Type B pancreatic cell (in vitro differentiated cells): ENCODE measurements around the gene LIPT2. TPM values are rescaled to one million over a fixed set of nuclear protein-coding genes. Genes with fewer than 3 reads are reported as not detected.

ENCODE experiments used
- DNase-seq: peaks from one replicate; pipeline ENCODE4 v3.0.0; 2021; ENCODE audit warnings: mixed read lengths; ENCODE audit not compliant: unreplicated experiment; ENCODE audit errors: extremely low spot score
- H3K27ac Mint-ChIP-seq: 2 replicates; pipeline ENCODE4 v1.8.0; 2021; ENCODE audit warnings: mild to moderate bottlenecking, mixed read lengths
- H3K27me3 Mint-ChIP-seq: 2 replicates; pipeline ENCODE4 v1.8.0; 2021; ENCODE audit warnings: mixed read lengths
- H3K36me3 Mint-ChIP-seq: 2 replicates; pipeline ENCODE4 v1.8.0; 2021; ENCODE audit warnings: mixed read lengths
- H3K4me1 Mint-ChIP-seq: one replicate; pipeline ENCODE4 v1.8.0; 2021; ENCODE audit warnings: mixed read lengths; ENCODE audit not compliant: unreplicated experiment
- H3K4me3 Mint-ChIP-seq: 2 replicates; pipeline ENCODE4 v1.8.0; 2021; ENCODE audit warnings: mild to moderate bottlenecking, mixed read lengths
- H3K9me3 Mint-ChIP-seq: 2 replicates; pipeline ENCODE4 v1.8.0; 2021; ENCODE audit warnings: mixed read lengths
- CTCF ChIP-seq: fragments of 200-600 bp; sonication (generic); conservative IDR thresholded peaks from 2 replicates; pipeline ENCODE4 v1.5.0; 2021; ENCODE audit warnings: antibody characterized with exemption, mild to moderate bottlenecking
- total RNA-seq: library from RNA; stranded (reverse); gene quantifications from 2 replicates; pipeline ENCODE4 v1.2.1, GENCODE V29; 2021; ENCODE audit warnings: low replicate concordance

Gene LIPT2
- total RNA-seq, 1 donor from 2014 or later = 5.6 TPM

GRCh38 chr11:74480688-74481417 is 12.7 kb downstream of the LIPT2 start:
- Mint-ChIP-seq H3K27ac (no peak overlapping the region), H3K9me3 (no peaks in the 10 kb centered on the region), H3K4me1 (no peaks in the 10 kb centered on the region), H3K4me3 (no peak overlapping the region), H3K36me3 (no peaks in the 10 kb centered on the region), H3K27me3 (peaks cover 3% of the 10 kb centered on the region)
- DNase-seq = no peak
- no peak for TF ChIP-seq CTCF

GRCh38 chr11:74479732-74480123 is 13.8 kb downstream of the LIPT2 start:
- TF ChIP-seq CTCF = no peak
- H3K9me3 Mint-ChIP-seq = no peaks in the 10 kb centered on the region
- no peak for DNase-seq
- no peaks in the 10 kb centered on the region for H3K4me1 Mint-ChIP-seq
- no peak overlapping the region for H3K27ac Mint-ChIP-seq
- H3K36me3 Mint-ChIP-seq = no peaks in the 10 kb centered on the region
- no peak overlapping the region for H3K4me3 Mint-ChIP-seq
- peaks cover 3% of the 10 kb centered on the region for H3K27me3 Mint-ChIP-seq

DNA sequence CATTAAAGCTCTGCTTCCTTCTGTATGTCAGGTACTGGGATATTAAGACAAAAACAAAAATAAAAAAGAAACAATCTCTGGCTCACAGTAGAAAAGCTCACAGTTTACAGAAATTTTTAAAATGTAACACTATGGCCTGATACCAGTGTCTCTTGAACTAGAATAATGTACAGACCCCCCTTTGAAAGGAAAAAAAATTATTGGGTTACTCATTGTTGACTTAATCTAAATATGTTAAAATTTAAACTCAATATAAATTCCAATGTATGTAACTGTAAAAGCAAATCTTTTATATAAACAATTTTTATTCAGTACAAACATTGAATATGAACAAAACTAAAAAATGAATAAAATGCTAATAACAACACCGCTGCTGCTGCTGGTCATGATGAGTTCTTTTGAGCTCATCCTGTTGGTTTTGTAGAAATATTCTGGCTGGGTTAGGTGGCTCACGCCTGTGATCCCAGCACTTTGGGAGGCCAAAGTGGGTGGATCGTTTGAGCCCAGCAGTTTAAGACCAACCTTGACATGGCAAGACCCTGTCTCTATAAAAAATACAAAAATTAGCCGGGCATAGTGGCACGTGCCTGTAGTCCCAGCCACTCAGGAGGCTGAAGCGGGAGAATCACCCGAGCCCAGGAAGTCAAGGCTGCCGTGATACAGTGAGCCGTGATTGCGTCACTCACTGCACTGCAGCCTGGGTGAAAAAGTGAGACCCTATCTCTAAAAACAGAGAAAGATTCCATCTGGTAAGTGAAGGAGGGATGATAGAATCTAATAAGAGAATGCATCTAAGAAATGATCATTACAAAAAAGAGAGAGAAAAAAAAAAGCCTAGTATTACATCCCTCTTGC is 14.4 kb downstream of the LIPT2 start:
- peaks cover 3% of the 10 kb centered on the region for H3K27me3 Mint-ChIP-seq
- H3K4me1 Mint-ChIP-seq = no peaks in the 10 kb centered on the region

DNA sequence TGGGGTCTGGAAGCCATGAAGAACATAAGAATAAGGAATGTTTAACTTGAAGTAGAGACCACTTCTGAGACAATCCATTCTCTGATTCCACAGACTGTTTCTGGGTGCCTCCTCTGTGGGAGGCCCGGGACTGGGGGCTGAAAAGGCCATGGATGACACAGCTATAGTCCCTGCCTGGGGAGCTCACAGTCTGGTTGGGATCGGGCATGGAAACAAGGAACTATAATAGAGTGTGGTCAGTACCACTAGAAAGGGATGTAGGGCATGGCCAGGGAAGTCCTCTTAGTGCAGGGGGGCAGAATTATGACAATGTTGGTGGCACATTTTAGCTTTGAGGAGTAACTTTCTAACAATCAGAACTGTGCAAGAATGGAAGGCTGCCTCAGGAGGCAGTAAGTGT is 17.0 kb downstream of the LIPT2 start:
- no peak for TF ChIP-seq CTCF
- H3K4me1 Mint-ChIP-seq = no peaks in the 10 kb centered on the region
- H3K36me3 Mint-ChIP-seq = no peaks in the 10 kb centered on the region
- no peak for DNase-seq
- no peak overlapping the region for H3K27ac Mint-ChIP-seq
- H3K27me3 Mint-ChIP-seq = peaks cover 13% of the 10 kb centered on the region
- H3K4me3 Mint-ChIP-seq = no peak overlapping the region
- H3K9me3 Mint-ChIP-seq = no peaks in the 10 kb centered on the region

More for the DNA sequence above, 14.4 kb downstream of the LIPT2 start:
- TF ChIP-seq CTCF = no peak
- Mint-ChIP-seq H3K9me3 (no peaks in the 10 kb centered on the region), H3K27ac (no peak overlapping the region), H3K4me3 (no peak overlapping the region), H3K36me3 (no peaks in the 10 kb centered on the region)
- no peak for DNase-seq

- no peak overlapping the region for H3K27ac Mint-ChIP-seq
- no peak for TF ChIP-seq CTCF
- H3K27me3 Mint-ChIP-seq = peaks cover 17% of the 10 kb centered on the region
- no peaks in the 10 kb centered on the region for H3K4me1 Mint-ChIP-seq
- no peaks in the 10 kb centered on the region for H3K36me3 Mint-ChIP-seq
- no peak overlapping the region for H3K4me3 Mint-ChIP-seq
- no peak for DNase-seq
- no peaks in the 10 kb centered on the region for H3K9me3 Mint-ChIP-seq
These were observed 19.2 kb downstream of the LIPT2 start for GRCh38 chr11:74474316-74474715.
